H1 (cell line): ENCODE results near the gene BNC2. TPM values are rescaled to one million over a fixed set of nuclear protein-coding genes. Genes with fewer than 3 reads are reported as not detected.

Experiments used
- ASH2L ChIP-seq: fragments of 200-600, 300-600 bp; sonication (generic); IDR thresholded peaks from one replicate; pipeline ENCODE4 v1.7.1; 2017; ENCODE audit warnings: low read length
- CBX5 ChIP-seq: fragments of 300-800, 300-1000 bp; sonication (generic); IDR thresholded peaks from 2 replicates; pipeline ENCODE4 v1.7.1; 2016; ENCODE audit warnings: antibody characterized with exemption, low read length, low read depth
- KDM1A ChIP-seq: fragments of 200-600, 300-600 bp; sonication (generic); IDR thresholded peaks from 2 replicates; pipeline ENCODE4 v1.7.1; 2016; ENCODE audit warnings: mild to moderate bottlenecking, low read length, borderline replicate concordance
- MAFK ChIP-seq: IDR thresholded peaks from 2 replicates; pipeline ENCODE4 v1.6.1; 2012; ENCODE audit warnings: low read depth, mild to moderate bottlenecking, improper control_type of control experiment, low read length
- POU5F1 ChIP-seq: IDR thresholded peaks from 2 replicates; pipeline ENCODE4 v1.6.1; 2011; ENCODE audit warnings: low read depth, mild to moderate bottlenecking, low read length, moderate library complexity
- SIN3A ChIP-seq, 2 experiments: IDR thresholded peaks in 1 of 2; conservative IDR thresholded peaks in 1 of 2; 2 replicates each; pipeline ENCODE4 v1.6.1; 2011 to 2012; ENCODE audit warnings: low read length in 2 of 2, improper control_type of control experiment in 1 of 2, low read depth in 1 of 2, mild to moderate bottlenecking in 1 of 2
- SUZ12 ChIP-seq: fragments of 200-600 bp; sonication (generic); IDR thresholded peaks from 2 replicates; pipeline ENCODE4 v1.6.1; 2012; ENCODE audit warnings: mild to moderate bottlenecking, inconsistent platforms, low read length, moderate library complexity, mixed read lengths
- TAF1 ChIP-seq: IDR thresholded peaks from 2 replicates; pipeline ENCODE4 v1.6.1; 2011; ENCODE audit warnings: mild to moderate bottlenecking, low read depth, low read length
- polyA plus RNA-seq, 7 experiments: library from polyadenylated mRNA; depleted of rRNA in 3 of 7; stranded (reverse) in 5 of 7; unstranded in 2 of 7; fragments of >200 nt in 5 of 7; fragments of 200-250 nt in 2 of 7; gene quantifications; 1 replicate in 5 of 7; 2 replicates in 1 of 7; 4 replicates in 1 of 7; pipeline versions ENCODE4 v1.2.1 to v1.2.3, GENCODE V29; 2011 to 2013; ENCODE audit warnings: missing spikeins in 2 of 7, mixed read lengths in 2 of 7
- total RNA-seq: library from RNA; stranded (reverse); fragmentation: NEBNext Ultra II Directional; extraction: Animal tissue kit (Norgen Biotek cat#: 25700); gene quantifications from 2 replicates; pipeline ENCODE4 v1.2.1, GENCODE V29; 2021
- TF ChIP-seq, protein P1 (sequence below): fragments of 300-600 bp; sonication (generic); IDR thresholded peaks from 2 replicates; pipeline ENCODE4 v1.7.1; 2012; ENCODE audit warnings: low read length, moderate library complexity, mild to moderate bottlenecking, inconsistent platforms; ENCODE audit not compliant: insufficient replicate concordance

Gene BNC2
- total and polyA plus RNA-seq, 2 of the 8 experiments (the other 6 are each of a cell fraction or from before 2014, with no cell fraction given), result 16.0 to 26.8 TPM

DNA sequence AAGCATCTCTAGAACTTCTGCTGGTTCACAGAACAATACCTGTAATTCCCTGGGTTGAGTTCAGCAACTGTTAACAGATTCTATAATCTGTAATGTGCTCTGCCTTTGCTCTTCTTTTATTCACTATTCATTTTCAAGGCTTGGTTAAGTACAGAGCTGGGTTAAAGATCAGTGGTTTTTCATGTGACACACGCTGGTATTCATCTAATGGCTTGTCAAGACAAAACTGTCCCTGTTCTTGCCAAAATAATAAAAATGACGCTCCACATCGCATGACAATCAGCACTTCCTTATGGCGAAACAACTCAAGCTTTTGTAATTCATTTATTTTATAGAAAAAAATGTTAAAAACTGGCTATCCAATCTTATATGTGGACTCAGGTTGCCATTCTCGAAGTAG lies 137.9 kb downstream of the BNC2 start (continued):
- no peak for TF ChIP-seq CBX5
- TF ChIP-seq, protein P1, sequence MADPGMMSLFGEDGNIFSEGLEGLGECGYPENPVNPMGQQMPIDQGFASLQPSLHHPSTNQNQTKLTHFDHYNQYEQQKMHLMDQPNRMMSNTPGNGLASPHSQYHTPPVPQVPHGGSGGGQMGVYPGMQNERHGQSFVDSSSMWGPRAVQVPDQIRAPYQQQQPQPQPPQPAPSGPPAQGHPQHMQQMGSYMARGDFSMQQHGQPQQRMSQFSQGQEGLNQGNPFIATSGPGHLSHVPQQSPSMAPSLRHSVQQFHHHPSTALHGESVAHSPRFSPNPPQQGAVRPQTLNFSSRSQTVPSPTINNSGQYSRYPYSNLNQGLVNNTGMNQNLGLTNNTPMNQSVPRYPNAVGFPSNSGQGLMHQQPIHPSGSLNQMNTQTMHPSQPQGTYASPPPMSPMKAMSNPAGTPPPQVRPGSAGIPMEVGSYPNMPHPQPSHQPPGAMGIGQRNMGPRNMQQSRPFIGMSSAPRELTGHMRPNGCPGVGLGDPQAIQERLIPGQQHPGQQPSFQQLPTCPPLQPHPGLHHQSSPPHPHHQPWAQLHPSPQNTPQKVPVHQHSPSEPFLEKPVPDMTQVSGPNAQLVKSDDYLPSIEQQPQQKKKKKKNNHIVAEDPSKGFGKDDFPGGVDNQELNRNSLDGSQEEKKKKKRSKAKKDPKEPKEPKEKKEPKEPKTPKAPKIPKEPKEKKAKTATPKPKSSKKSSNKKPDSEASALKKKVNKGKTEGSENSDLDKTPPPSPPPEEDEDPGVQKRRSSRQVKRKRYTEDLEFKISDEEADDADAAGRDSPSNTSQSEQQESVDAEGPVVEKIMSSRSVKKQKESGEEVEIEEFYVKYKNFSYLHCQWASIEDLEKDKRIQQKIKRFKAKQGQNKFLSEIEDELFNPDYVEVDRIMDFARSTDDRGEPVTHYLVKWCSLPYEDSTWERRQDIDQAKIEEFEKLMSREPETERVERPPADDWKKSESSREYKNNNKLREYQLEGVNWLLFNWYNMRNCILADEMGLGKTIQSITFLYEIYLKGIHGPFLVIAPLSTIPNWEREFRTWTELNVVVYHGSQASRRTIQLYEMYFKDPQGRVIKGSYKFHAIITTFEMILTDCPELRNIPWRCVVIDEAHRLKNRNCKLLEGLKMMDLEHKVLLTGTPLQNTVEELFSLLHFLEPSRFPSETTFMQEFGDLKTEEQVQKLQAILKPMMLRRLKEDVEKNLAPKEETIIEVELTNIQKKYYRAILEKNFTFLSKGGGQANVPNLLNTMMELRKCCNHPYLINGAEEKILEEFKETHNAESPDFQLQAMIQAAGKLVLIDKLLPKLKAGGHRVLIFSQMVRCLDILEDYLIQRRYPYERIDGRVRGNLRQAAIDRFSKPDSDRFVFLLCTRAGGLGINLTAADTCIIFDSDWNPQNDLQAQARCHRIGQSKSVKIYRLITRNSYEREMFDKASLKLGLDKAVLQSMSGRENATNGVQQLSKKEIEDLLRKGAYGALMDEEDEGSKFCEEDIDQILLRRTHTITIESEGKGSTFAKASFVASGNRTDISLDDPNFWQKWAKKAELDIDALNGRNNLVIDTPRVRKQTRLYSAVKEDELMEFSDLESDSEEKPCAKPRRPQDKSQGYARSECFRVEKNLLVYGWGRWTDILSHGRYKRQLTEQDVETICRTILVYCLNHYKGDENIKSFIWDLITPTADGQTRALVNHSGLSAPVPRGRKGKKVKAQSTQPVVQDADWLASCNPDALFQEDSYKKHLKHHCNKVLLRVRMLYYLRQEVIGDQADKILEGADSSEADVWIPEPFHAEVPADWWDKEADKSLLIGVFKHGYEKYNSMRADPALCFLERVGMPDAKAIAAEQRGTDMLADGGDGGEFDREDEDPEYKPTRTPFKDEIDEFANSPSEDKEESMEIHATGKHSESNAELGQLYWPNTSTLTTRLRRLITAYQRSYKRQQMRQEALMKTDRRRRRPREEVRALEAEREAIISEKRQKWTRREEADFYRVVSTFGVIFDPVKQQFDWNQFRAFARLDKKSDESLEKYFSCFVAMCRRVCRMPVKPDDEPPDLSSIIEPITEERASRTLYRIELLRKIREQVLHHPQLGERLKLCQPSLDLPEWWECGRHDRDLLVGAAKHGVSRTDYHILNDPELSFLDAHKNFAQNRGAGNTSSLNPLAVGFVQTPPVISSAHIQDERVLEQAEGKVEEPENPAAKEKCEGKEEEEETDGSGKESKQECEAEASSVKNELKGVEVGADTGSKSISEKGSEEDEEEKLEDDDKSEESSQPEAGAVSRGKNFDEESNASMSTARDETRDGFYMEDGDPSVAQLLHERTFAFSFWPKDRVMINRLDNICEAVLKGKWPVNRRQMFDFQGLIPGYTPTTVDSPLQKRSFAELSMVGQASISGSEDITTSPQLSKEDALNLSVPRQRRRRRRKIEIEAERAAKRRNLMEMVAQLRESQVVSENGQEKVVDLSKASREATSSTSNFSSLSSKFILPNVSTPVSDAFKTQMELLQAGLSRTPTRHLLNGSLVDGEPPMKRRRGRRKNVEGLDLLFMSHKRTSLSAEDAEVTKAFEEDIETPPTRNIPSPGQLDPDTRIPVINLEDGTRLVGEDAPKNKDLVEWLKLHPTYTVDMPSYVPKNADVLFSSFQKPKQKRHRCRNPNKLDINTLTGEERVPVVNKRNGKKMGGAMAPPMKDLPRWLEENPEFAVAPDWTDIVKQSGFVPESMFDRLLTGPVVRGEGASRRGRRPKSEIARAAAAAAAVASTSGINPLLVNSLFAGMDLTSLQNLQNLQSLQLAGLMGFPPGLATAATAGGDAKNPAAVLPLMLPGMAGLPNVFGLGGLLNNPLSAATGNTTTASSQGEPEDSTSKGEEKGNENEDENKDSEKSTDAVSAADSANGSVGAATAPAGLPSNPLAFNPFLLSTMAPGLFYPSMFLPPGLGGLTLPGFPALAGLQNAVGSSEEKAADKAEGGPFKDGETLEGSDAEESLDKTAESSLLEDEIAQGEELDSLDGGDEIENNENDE, result no peak
- no peak for TF ChIP-seq ASH2L
- TF ChIP-seq TAF1, result no peak
- TF ChIP-seq POU5F1, result no peak
- no peak for TF ChIP-seq MAFK
- TF ChIP-seq KDM1A, result no peak
- TF ChIP-seq SIN3A (conservative IDR thresholded peaks at IDR 0.05 in 1 of 2, IDR thresholded peaks at IDR 0.05 in 1 of 2; ENCODE audit: low read depth in 1 of 2, low read length in 2 of 2), result no peak
- no peak for TF ChIP-seq SUZ12
